ES-I3 (cell line): ENCODE results near the gene ZGRF1.

Experiments
- H3K36me3 ChIP-seq: 2 replicates; pipeline ENCODE4 v1.6.1; 2013; ENCODE audit warnings: mild to moderate bottlenecking, low read length, control low read depth, moderate library complexity; ENCODE audit not compliant: insufficient read depth
- H3K4me1 ChIP-seq: 2 replicates; pipeline ENCODE4 v1.6.1; 2013; ENCODE audit warnings: mild to moderate bottlenecking, control low read depth, low read length; ENCODE audit not compliant: insufficient read depth
- H3K9ac ChIP-seq: 2 replicates; pipeline ENCODE4 v1.6.1; 2013; ENCODE audit warnings: low read depth, mild to moderate bottlenecking, low read length, moderate library complexity
- H3K9me3 ChIP-seq: 2 replicates; pipeline ENCODE4 v1.6.1; 2013; ENCODE audit warnings: mild to moderate bottlenecking, low read length, moderate library complexity; ENCODE audit not compliant: control insufficient read depth, insufficient read depth

The ZGRF1 gene

DNA sequence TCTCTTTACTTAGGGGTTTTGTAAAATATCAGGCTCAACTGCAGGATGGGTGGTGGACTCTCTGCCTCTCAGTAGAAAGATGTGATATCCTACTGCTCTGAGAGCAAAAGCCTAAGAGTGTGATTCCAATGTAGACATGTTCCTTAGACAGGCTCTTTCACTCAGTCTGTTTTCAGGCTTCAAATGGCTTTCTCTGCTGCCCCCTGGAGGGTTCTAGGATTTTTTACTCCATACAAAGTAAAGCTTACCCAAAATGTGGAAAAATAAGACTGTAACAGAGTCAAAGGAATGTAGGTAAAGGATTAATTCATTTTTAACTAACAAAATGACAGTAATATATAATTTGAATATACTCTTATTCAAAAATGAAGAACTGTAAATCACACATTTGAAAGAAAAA lies 32.1 kb downstream of the ZGRF1 start:
- Histone ChIP-seq H3K36me3 (peaks cover 11% of the 10 kb centered on the region), H3K9ac (no peak overlapping the region), H3K4me1 (no peaks in the 10 kb centered on the region), H3K9me3 (no peaks in the 10 kb centered on the region)

DNA sequence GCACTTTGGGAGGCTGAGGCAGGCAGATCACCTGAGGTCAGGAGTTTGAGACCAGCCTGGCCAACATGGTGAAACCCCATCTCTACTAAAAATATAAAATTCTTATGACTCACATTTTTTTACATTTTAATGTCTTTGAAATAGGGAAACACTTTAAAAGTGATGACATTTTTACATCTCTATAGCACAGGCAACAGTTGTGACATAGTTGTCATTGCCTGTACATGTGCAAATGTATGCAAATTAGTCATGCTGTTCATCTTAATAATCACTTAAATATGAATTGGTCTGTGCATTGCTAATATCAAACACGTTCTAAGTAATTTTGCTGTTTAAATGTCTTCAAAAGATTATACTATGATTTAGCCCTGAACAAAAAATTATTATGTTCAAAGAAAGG lies 41.7 kb downstream of the ZGRF1 start:
- H3K9ac ChIP-seq, result no peak overlapping the region
- no peaks in the 10 kb centered on the region for H3K4me1 ChIP-seq
- H3K36me3 ChIP-seq, result peaks cover 13% of the 10 kb centered on the region
- H3K9me3 ChIP-seq, result no peaks in the 10 kb centered on the region

DNA sequence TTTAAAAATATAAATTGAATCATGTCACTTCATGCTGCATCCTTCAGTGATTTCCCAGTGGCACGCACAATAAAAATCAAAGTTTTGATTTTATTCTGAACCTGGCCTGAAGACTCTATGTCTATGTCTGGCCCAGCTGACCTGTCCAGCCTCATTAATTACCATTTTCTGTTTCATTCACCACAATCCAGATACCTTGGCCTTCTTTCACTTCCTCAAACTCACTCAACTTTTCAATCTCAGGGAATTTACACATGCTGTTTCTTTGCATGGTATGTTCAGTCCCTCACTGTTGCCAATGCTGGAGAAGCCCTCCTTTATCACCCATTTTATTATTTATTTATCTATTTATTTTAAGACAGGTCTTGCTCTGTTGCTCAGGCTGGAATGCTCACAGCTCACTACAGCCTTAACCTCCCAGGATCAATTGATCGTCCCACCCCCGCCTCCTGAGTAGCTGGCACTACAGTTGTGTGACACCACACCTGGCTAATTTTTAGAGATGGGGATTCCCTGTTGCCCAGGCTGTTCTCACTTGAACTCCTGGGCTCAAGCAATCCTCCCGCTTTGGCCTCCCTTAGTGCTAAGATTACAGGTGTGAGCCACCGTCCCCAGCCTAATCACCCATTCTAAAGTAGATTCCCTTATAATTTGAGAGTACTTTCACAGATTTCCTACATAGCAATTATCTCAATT lies 43.1 kb downstream of the ZGRF1 start:
- no peaks in the 10 kb centered on the region for H3K4me1 ChIP-seq
- H3K36me3 ChIP-seq, result peaks cover 4% of the 10 kb centered on the region; the same call in 1 of the 2 replicates
- H3K9me3 ChIP-seq, result no peaks in the 10 kb centered on the region
- H3K9ac ChIP-seq, result no peak overlapping the region

DNA sequence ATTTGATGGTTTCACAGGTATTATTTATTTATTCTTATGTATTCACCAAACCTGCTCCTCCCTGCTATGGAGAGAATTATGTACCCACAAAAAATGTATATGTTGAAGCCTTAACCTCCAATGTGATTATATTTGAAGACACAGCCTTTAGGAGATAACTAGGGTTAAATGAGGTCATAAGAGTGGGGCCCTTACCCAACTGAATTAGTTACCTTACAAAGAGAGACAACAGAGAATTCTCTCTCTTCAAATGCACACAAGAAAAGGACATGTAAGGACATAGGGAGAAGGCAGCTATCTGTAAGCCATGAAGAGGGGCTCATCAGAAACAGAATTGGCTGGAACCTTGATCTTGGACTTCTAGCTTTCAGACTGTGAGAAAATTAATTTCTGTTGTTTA lies 44.0 kb downstream of the ZGRF1 start:
- no peaks in the 10 kb centered on the region for H3K4me1 ChIP-seq

DNA sequence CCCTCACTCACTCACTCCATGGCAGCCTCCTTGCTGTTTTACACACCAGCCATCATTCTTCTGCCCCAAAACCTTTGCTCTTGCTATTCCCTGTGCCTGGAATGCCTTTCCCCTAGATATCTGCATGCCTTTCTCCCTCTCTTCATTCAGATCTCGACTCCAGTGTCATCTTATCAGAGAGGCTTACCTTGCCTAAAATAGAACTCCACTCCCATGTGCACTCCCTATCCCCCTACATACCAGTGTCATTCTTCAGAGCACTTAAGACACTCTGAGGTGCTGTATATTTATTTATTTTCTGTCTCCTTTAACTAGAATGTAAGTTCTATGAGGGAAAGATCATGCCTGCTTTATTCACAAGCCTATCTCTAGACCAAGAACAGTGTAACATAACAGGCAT lies 45.1 kb downstream of the ZGRF1 start:
- H3K9me3 ChIP-seq, result no peaks in the 10 kb centered on the region
- H3K4me1 ChIP-seq, result no peaks in the 10 kb centered on the region
- no peak overlapping the region for H3K9ac ChIP-seq
- H3K36me3 ChIP-seq, result peaks cover 6% of the 10 kb centered on the region

More for the DNA sequence above, 44.0 kb downstream of the ZGRF1 start:
- peaks cover 4% of the 10 kb centered on the region; the same call in 1 of the 2 replicates for H3K36me3 ChIP-seq
- H3K9me3 ChIP-seq, result no peaks in the 10 kb centered on the region
- no peak overlapping the region for H3K9ac ChIP-seq

DNA sequence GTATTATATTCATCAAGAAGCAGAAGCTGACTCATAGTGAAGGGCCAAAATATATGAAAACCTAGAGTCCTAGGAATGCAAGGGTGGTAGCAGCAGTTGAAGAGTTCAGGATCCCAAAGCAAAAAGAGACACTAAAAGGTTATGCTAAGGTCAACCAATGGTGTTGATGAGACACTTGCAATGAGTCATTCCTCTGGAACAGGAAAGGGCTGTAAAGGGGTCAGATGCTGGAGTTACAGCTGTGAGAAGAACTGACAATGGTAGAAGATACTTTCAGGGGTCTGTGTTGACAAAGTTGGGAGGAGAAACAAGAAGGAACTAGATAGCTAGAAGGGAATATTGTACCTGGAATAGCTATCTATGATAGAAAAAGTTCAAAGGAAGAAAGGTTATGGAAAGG lies 47.5 kb downstream of the ZGRF1 start:
- no peaks in the 10 kb centered on the region for H3K4me1 ChIP-seq
- H3K9ac ChIP-seq, result no peak overlapping the region
- no peaks in the 10 kb centered on the region for H3K9me3 ChIP-seq
- H3K36me3 ChIP-seq, result peaks cover 14% of the 10 kb centered on the region

DNA sequence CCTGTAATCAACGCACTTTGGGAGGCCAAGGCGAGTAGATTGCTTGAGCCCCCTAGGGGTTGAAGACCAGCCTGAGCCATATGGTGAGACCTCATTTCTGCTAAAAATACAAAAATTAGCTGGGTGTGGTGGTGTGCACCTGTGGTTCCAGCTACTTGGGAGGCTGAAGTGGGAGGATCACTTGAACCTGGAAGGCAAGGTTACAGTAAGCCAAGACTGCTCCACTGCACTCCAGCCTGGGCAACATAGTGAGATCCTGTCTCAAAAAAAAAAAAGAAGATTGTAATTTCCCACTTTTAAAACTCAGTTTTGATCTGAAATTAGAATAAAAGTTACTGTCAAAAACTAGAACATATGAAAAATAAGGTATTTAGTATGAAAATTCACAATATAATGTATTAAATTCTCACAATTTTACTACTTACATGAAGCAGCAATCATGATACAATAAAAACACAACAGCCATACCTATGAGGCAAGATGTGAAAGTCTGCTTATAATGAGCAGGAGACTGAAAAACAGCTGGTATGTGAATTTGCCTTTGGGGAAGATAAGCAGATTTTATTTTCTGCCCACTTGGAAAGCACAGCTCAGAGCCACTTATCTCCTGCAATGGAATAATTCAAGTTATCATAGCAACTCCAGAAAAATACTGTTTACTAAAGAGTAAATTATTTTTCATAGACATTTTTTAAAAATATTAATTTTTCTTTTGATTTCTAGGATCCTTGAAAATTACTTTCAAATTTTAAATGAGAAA lies 50.6 kb downstream of the ZGRF1 start:
- H3K36me3 ChIP-seq, result peaks cover 17% of the 10 kb centered on the region
- no peaks in the 10 kb centered on the region for H3K9me3 ChIP-seq
- H3K4me1 ChIP-seq, result no peaks in the 10 kb centered on the region
- no peak overlapping the region for H3K9ac ChIP-seq

DNA sequence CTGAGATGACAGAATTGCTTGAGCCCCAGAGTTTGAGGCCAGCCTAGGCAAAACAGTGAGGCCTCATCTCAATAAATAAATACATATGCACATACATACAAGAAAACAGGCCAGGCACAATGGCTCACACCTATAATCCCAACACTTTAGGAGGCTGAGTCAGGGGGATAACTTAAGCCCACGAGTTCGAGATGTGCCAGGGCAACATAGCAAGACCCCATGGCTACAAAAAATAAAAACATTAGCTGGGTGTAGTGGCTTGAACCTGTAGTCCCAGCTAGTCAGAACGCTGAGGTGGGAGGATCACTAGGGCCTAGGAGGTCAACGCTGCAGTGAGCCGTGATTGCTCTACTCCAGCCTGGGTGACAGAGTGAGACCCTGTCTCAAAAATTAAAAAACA lies 69.2 kb downstream of the ZGRF1 start:
- no peaks in the 10 kb centered on the region for H3K9me3 ChIP-seq
- H3K4me1 ChIP-seq, result no peaks in the 10 kb centered on the region
- H3K9ac ChIP-seq, result no peak overlapping the region
- no peaks in the 10 kb centered on the region; the same call in 1 of the 2 replicates for H3K36me3 ChIP-seq

DNA sequence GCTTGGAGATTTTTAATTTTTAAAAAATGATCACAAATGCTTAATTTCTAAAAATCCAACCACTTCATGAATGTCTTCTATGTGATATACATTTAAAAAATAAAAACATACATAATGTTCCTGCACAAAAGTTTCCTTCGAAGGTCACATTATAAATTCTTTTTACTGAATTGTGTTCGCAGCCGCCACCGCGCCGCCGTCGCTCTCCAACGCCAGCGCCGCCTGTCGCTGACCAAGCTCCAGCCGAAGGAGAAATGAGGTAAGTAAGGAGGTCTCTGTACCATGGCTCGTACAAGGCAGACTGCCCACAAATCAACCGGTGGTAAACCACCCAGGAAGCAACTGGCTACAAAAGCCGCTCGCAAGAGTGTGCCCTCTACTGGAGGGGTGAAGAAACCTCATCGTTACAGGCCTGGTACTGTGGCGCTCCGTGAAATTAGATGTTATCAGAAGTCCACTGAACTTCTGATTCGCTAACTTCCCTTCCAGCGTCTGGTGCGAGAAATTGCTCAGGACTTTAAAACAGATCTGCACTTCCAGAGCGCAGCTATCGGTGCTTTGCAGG lies 71.9 kb downstream of the ZGRF1 start:
- Histone ChIP-seq H3K4me1 (no peaks in the 10 kb centered on the region), H3K9ac (no peak overlapping the region), H3K36me3 (no peaks in the 10 kb centered on the region; the same call in 1 of the 2 replicates), H3K9me3 (no peaks in the 10 kb centered on the region)

DNA sequence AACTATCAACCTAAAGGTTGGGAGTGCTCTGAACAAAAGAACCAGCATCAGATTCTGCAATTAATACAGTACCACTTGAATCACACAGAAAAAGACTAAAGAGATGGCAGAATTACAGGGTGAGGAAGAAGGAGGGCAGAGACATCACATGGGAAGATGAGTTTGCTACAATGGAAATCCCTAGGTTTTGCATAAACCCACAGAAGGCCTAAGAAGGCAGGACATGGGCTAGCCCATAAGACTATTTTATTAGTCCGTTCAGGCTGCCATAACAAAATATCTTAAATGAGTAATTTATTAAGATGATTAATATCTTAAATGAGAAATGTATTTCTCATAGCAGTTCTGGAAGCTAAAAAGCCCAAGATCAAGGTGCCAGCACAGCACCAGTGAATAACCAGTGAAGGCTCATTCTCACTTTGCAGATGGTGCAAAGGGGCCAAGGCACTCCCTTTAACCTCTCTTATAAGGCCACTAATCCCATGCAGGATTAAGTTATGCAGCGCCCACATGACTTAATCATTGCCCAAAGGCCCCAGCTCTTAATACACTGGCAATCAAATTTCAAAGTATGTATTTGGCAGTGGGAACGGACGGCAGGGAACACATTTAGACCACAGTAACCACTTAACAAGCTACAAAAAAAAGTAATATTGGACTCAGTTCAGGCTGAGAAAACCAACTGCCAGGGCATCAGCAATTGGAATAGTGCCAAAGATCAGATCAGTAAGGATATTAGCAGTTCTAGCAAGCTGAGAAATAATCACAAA lies 73.1 kb downstream of the ZGRF1 start:
- H3K9ac ChIP-seq, result no peak overlapping the region
- no peaks in the 10 kb centered on the region for H3K4me1 ChIP-seq
- H3K9me3 ChIP-seq, result no peaks in the 10 kb centered on the region
- H3K36me3 ChIP-seq, result no peaks in the 10 kb centered on the region; the same call in 1 of the 2 replicates

DNA sequence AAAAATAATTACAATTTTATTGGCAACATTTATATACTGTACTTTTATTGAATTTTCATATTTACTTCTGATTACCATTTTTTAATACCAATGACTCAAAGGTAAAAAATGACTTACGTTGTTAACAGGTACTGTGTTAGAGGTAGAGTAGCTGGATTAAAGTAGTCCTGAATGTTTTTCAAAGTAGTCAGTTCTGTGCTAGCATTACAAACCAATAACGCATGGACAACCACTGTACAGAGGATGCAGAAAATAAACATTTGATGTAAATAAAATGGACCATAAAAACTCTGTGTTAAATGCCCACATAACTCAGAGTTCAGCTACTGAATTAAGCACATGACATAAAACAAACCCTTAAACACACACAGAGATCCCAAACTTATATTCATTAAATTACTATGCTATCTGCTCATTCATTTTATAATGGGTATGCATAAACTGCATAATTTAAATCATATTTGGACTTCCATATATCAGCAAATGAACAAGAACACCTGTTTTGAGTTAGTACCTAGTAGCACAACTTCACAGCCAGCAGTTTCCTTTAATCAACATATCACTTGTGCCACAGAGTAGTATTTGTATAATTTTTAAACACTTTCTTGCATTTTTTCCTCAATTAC lies 74.3 kb downstream of the ZGRF1 start:
- Histone ChIP-seq H3K9me3 (no peaks in the 10 kb centered on the region), H3K4me1 (no peaks in the 10 kb centered on the region), H3K36me3 (peaks cover 4% of the 10 kb centered on the region), H3K9ac (no peak overlapping the region)

DNA sequence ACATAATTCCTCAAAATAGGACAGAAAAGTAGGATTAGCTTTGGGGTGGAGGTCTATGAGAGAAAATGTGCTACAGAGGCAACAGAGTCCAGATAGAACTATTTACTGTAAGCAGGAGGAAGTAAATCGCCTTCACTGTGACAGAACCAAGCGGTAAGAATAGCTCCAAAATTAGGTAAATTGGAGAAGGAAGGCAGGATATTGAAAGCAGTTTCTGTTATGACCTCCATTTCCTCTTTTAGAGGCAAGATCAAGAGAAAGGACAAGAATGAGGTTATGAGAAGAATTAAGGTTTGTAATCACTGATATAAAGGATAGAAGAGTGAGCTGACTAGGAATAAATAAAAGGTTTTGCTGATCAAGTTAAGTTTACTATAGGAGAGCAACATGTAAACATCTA lies 76.6 kb downstream of the ZGRF1 start:
- peaks cover 4% of the 10 kb centered on the region for H3K36me3 ChIP-seq
- no peaks in the 10 kb centered on the region for H3K4me1 ChIP-seq

DNA sequence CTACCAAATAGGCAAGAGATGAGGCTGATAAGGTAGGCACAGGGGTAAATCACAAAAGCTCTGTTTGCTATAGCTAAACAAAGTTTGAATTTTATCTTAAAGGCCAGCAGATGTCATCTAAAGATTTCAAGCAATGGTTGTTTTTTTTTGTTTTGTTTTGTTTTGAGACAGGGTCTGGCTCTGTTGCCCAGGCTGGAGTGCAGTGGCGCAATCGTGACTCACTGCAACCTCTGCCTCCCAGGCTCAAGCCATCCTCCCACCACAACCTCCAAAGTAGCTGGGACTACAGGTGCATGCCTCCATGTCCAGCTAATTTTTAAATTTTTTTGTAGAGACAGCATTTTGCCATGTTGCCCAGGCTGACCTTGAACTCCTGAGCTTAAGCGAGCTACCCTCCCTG lies 77.7 kb downstream of the ZGRF1 start:
- H3K9ac ChIP-seq, result no peak overlapping the region
- no peaks in the 10 kb centered on the region for H3K4me1 ChIP-seq
- peaks cover 4% of the 10 kb centered on the region for H3K36me3 ChIP-seq
- H3K9me3 ChIP-seq, result no peaks in the 10 kb centered on the region

More for the DNA sequence above, 76.6 kb downstream of the ZGRF1 start:
- Histone ChIP-seq H3K9me3 (no peaks in the 10 kb centered on the region), H3K9ac (no peak overlapping the region)
